ENCODE measurements around the gene VWF. TPM values are rescaled to one million over a fixed set of nuclear protein-coding genes. Genes with fewer than 3 reads are reported as not detected.

Gene VWF
- total and polyA plus RNA-seq, 2 of the 4 experiments (the other 2 are of a cell fraction): under 0.01 to 0.09 TPM

GRCh38 chr12:6097411-6097810 lies 27.1 kb downstream of the VWF start:
- TF ChIP-seq RAD21 (IDR thresholded peaks at IDR 0.05; ENCODE audit: low read length) (no peak), CEBPB (IDR thresholded peaks at IDR 0.05; ENCODE audit: low read depth, low read length) (0 out of 2 replicates have a peak, but pooled peaks have one; percentile 20), MXI1 (IDR thresholded peaks at IDR 0.05; ENCODE audit: borderline replicate concordance, low read depth, low read length) (no peak), ELK1 (IDR thresholded peaks at IDR 0.05; ENCODE audit: borderline replicate concordance, low read depth, low read length) (no peak), MAZ (IDR thresholded peaks at IDR 0.05; ENCODE audit: borderline replicate concordance, low read depth, low read length) (no peak), FOS (IDR thresholded peaks at IDR 0.05; ENCODE audit: low read depth, low read length) (peak; percentile 43; the same call in 1 of the 2 replicates), RCOR1 (IDR thresholded peaks at IDR 0.05; ENCODE audit: insufficient replicate concordance, low read length) (peak; percentile 72), RFX5 (IDR thresholded peaks at IDR 0.05; ENCODE audit: low read depth, low read length) (no peak), CTCF (conservative IDR thresholded peaks at IDR 0.05; ENCODE audit: low read depth, low read length) (no peak)
- H3K27me3 ChIP-seq (ENCODE audit: control insufficient read depth, insufficient read depth, low read length): no peaks in the 10 kb centered on the region
- H3K9me1 ChIP-seq (ENCODE audit: insufficient read depth, low read length): peaks cover 22% of the 10 kb centered on the region
- no peak overlapping the region for H3K23ac ChIP-seq (ENCODE audit: low read depth, low read length)
- H2BK5ac ChIP-seq (ENCODE audit: low read depth, low read length, poor library complexity, severe bottlenecking): no peak overlapping the region
- H2BK20ac ChIP-seq (ENCODE audit: low read depth, low read length): no peak overlapping the region
- no peaks in the 10 kb centered on the region for H4K20me1 ChIP-seq (ENCODE audit: insufficient read depth, low read length)
- dilution Hi-C loops (cut with HindIII; ENCODE audit: low sequenced_read_pairs, unreplicated experiment): no loop called here
- peak overlapping the region in 1 of 2 experiments; percentile 34; a peak in 1 of 4 replicates for H4K8ac ChIP-seq (ENCODE audit: low read depth in 2 of 2, low read length in 2 of 2)
- no peak overlapping the region for H3K4me2 ChIP-seq (ENCODE audit: low read depth, low read length)
- H3K9ac ChIP-seq (ENCODE audit: low read depth, low read length): no peak overlapping the region
- peak overlapping the region; percentile 60; the same call in 1 of the 2 replicates for H3K14ac ChIP-seq (replicated peaks; ENCODE audit: low read depth, low read length)
- H2AK5ac ChIP-seq (ENCODE audit: low read depth, low read length): peak overlapping the region; percentile 9; the same call in 1 of the 2 replicates
- ATAC-seq (ENCODE audit: low read depth) (peak; percentile 31), DNase-seq (peak; percentile 87)
- no peaks in the 10 kb centered on the region for H3K9me3 ChIP-seq (ENCODE audit: control insufficient read depth, insufficient read depth, low read length)
- intact Hi-C loops (cut with micrococcal nuclease): no loop called here
- no peak overlapping the region for H3K27ac ChIP-seq (ENCODE audit: insufficient read depth, low read length)
- peak overlapping the region; percentile 38; the same call in 1 of the 2 replicates for H2BK120ac ChIP-seq (ENCODE audit: low read depth, low read length)
- ChIA-PET CTCF (no interaction called here), POLR2A (ENCODE audit: unreplicated experiment) (no interaction called here)
- H3K4me3 ChIP-seq (ENCODE audit: insufficient read depth, low read depth, low read length): no peak overlapping the region
- H3K56ac ChIP-seq (ENCODE audit: extremely low read depth, insufficient read depth, low read length): no peak overlapping the region
- H2AFZ ChIP-seq (replicated peaks; ENCODE audit: low read length, poor library complexity): peak overlapping the region; percentile 61
- H2AK9ac ChIP-seq (replicated peaks; ENCODE audit: low read depth, low read length, poor library complexity): peak overlapping the region; percentile 8
- no CpG with 5 or more reads among the region's 3 CpGs for WGBS, 2 experiments (ENCODE audit: extremely low coverage in 2 of 2, insufficient read length in 1 of 2)
- peak overlapping the region; percentile 46; the same call in 1 of the 2 replicates for H3K4ac ChIP-seq (ENCODE audit: low read depth, low read length)
- H4K5ac ChIP-seq (ENCODE audit: low read depth, low read length): peak overlapping the region; percentile 17; the same call in 1 of the 2 replicates
- peaks cover 14% of the 10 kb centered on the region for H3K4me1 ChIP-seq (ENCODE audit: control insufficient read depth, insufficient read depth, low read length)
- H3K36me3 ChIP-seq (ENCODE audit: control insufficient read depth, insufficient read depth, low read length): no peaks in the 10 kb centered on the region
- no peak overlapping the region for H4K91ac ChIP-seq (ENCODE audit: insufficient read depth, low read depth, low read length)
- H3K18ac ChIP-seq (ENCODE audit: low read depth, low read length): no peak overlapping the region
- BruUV-seq (replicated peaks): no TSS peak
- in situ Hi-C loops (cut with MboI; ENCODE audit: low sequenced_read_pairs): no loop called here
- H3K79me1 ChIP-seq (ENCODE audit: low read depth in 1 of 2, low read length in 2 of 2): no peaks in the 10 kb centered on the region
- H2BK15ac ChIP-seq (ENCODE audit: low read depth, low read length): no peak overlapping the region

Data from IMR-90 (cell line).